ENCODE results near the gene FLNB.

FLNB gene

DNA sequence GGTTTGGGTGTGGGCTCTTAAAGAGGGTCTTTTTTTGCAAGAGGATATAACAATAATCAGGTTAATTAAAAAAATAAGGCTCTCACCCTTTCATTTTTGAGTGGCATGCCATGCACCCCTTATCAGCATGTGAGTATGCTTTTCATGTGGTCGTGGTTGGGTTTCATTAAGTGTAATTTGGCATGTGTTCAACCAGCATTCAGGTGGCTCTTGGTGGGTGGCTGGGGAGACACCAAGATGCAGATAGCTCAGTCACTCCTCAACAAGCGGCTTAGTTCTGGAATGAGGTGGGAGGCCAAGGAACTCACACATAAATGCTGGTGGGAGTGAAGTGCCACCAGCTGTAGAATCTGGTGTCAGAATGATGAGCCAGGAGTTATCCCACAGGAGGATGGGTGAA is 66.8 kb downstream of the FLNB start:
- DNase-seq (ENCODE audit: low spot score): no peak

GRCh38 chr3:58077596-58078285 is 69.5 kb downstream of the FLNB start:
- DNase-seq (ENCODE audit: low spot score): no peak

DNA sequence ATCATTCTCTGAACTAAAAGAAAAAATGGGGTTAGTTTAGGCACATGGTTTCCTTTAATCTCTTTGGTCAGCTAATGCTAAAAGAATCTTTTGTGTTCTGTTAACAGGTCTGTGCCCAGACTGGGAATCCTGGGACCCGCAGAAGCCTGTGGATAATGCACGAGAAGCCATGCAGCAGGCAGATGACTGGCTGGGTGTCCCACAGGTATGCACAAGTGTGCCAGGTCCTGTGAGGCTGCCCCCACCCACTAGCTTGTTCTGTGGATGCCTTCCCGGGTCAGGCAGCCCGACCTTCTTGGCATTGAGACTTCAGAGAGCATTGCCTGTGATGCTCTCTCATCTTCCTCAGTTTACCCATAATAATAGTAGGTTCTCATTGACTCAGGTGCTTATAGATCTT is 70.4 kb downstream of the FLNB start:
- DNase-seq (ENCODE audit: low spot score): no peak

- DNase-seq (ENCODE audit: low spot score): no peak
These were observed 71.6 kb downstream of the FLNB start for GRCh38 chr3:58079773-58080172.

DNA sequence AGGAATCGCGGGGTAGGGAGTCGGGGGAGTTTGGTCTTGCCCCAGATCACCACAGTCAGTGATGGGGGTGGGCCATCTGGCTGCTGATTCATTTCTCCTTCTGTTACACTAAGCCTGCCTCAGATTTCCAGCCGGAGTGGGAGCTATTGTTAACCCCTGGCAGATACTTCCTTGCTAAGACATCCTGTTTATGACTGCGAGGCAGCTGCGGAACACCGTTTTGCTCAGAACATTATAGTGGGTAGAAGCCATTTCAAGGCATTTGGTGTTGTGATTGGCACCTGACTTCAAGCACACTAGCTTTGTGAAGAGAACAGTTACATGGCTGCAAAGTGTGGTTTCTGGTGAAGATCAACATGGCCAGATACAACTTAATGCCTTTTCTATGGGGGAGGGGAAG is 73.8 kb downstream of the FLNB start:
- no peak for DNase-seq (ENCODE audit: low spot score)

DNA sequence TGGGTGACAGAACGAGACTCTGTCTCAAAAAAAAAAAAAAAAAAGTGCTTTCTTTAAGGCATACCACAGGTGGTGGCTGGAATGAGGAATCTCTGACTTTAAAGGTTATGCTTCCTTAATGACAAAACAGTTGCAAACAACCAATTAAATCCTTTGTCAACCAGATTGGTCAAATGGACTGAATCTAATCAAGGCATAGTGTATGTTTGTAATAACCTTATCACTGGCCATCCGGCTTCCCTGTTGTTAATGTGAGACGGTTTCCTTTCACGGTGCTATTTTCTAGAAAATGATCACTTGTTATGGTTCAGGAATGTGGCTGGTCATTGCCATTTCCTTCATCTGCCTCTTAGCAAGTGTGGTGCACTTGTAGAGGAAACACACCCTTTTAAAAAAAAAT is 75.9 kb downstream of the FLNB start:
- no peak for DNase-seq (ENCODE audit: low spot score)

DNA sequence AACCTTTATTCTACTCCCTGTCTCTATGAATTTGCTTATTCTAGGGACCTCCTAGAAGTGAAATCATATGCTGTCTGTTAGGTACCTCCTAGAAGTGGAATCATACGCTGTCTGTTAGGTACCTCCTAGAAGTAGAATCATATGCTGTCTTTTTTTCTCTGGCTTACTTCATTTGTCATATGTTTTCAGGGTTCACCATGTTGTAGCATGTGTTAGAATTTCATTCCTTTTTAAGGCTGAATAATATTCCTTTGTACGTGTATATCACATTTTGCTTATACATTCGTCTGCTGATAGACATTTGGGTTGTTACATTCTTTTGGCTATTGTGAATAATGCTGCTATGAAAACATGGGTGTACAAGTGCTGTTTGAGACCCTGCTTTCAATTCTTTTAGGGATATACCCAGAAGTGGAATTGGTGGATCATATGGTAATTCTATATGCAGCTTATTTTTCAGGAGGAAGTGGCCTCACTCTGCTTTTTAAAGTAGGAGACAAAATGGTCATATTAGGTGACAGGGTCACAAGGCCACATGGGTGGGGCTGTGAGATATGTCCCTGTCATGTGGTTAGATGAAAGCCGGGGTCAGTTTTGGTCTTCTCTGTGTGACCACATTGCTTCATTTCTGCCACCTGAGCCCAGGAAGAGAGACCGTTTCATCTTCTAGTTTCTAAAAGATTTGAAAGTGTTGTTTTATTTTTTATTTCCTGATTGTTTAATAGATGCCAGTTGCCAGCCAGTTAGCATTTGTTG is 76.7 kb downstream of the FLNB start:
- DNase-seq (ENCODE audit: low spot score): no peak

DNA sequence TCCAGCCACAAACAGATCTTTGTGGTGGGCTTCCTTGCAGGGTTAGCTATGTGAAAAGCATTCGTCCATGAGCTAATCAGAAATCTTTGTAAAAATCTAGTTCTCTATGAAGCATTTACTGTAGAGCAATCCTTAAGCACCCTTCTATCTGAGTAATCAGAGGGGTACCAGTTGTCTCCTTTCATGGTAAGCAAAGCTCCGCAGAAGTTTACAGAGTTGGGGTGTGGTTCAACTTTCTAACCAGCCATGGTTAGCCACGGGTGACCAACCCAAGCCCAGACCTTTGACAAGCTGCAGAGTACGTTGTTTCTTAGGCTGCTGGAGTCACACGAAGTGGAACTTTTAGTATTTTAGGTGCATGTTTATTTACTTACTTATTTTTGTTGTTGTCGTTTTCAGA is 77.4 kb downstream of the FLNB start:
- no peak for DNase-seq (ENCODE audit: low spot score)

GRCh38 chr3:58088501-58088900 is 80.3 kb downstream of the FLNB start:
- no peak for DNase-seq (ENCODE audit: low spot score)

DNA sequence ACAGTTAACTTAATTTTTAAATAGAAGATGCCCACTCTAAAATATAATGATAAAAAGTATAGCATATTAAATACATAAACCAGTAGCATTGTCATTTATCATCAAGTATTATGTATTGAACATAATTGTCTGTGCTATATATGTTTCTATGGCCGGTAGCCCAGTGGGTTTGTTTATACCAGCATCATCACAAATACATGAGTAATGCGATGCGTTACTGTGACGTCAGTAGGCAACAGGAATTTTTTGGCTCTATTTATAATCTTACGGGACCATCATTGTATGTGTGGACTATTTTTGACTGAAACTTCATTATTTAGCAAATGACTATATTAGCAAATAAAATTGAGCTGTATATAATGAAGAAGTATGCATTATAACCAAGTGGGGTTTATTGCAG is 82.1 kb downstream of the FLNB start:
- no peak for DNase-seq (ENCODE audit: low spot score)

- DNase-seq (ENCODE audit: low spot score): no peak
These were observed 84.3 kb downstream of the FLNB start for GRCh38 chr3:58092521-58092920.

GRCh38 chr3:58093574-58094195 is 85.5 kb downstream of the FLNB start:
- no peak for DNase-seq (ENCODE audit: low spot score)

GRCh38 chr3:58094657-58095056 is 86.4 kb downstream of the FLNB start:
- DNase-seq (ENCODE audit: low spot score): no peak

GRCh38 chr3:58095603-58096138 is 87.4 kb downstream of the FLNB start:
- no peak for DNase-seq (ENCODE audit: low spot score)

- no peak for DNase-seq (ENCODE audit: low spot score)
These were observed 90.3 kb downstream of the FLNB start for GRCh38 chr3:58098531-58098930.

DNA sequence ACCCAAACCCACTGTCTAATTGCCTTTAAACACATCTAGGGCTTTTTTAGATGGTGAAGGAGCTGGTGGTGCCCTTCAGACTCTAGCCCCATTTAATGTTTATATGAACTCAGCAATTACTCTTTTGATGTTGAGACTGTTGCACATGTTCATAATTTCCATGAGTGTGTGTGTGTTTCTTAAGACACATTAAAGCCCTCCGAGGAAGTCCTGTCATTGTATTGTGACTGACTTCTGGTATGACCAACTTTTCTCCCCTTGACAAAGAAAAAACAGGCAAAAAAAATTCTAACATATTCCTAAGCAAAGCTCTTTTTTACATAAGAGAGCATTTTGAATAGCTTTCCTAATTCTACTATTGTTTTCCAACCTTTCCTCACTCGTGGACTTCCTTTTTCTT is 91.6 kb downstream of the FLNB start:
- no peak for DNase-seq (ENCODE audit: low spot score)

DNA sequence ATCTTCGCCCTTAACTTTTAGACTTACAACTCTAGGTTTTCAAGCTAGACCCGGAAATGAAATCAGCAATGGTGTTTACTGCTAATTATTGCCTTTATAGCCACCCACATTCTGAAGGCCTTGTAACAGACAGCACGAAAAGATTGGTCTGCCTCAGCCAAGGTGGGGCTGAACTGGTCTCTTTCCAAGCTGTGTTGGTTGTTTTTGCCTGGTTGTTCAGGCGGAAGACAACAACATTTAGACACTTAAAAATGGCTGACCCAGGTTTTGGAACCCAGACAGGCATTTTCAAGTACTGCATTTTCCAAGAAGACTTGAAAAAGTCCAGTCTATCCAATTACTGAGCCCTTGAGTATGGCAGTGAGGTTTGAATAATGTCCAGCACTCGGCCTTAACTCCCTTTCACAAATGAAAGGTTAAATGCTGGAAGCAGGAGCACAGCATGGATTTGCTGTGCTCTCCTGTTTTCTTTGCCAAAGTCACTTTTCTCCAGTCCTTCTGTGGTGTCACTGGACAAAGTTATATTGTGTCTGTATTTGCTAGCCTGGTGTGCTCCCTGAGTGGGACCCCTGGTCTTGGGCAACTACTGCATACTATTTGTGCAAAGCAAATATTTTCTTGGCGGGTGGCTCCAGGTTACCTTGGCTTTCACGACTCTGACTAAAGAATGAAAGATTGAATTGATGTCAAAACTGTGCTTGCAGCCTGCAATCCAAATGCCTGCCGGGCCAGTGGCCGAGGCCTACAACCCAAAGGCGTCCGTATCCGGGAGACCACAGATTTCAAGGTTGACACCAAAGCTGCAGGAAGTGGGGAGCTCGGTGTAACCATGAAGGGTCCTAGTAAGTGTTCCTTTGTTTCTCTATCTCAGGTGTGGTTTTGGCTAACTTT is 93.5 kb downstream of the FLNB start:
- DNase-seq (ENCODE audit: low spot score): no peak

GRCh38 chr3:58102390-58102750 is 94.1 kb downstream of the FLNB start:
- DNase-seq (ENCODE audit: low spot score): no peak

DNA sequence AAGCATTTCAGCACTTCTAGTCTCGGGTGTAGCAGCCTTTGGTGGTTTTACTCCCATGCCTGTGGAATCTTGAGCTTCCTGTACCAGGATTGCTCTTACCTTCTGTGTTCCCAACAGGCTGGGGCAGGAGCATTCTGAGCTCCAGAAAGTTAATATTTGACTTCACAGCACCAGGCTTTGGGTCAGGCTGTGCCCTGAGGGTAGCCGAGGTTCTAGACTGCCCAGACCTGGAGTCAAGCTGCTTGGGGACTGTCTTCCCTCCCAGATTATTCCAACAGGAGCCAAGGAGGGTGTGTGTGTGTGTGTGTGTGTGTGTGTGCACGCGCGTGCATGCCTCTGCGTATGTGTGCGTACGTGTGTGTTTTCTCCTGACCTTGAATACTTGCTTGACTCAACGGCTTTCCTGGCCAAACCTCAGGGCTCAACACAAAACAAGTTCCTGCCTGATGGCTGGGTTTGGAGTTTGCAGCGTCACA is 94.8 kb downstream of the FLNB start:
- no peak for DNase-seq (ENCODE audit: low spot score)

DNA sequence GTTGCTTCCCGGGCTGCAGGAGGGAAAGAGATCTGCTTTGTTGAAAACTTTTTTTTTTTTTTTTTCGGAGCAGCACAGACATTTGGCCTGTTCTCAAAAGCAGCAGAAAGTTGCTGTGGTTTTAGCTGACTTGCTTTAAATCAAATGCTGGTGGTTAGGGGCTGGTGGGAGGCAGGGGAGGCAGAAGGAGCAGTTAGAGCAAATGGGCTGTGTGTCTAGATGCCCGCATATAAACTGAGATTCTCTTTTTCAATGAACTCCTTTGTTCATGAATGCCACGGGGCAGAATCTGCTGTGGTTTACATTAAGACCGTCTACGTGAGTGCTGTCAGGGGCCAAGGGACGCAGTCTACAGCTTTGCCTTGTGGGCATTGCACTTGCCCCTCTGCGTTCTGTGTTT is 95.9 kb downstream of the FLNB start:
- no peak for DNase-seq (ENCODE audit: low spot score)

DNA sequence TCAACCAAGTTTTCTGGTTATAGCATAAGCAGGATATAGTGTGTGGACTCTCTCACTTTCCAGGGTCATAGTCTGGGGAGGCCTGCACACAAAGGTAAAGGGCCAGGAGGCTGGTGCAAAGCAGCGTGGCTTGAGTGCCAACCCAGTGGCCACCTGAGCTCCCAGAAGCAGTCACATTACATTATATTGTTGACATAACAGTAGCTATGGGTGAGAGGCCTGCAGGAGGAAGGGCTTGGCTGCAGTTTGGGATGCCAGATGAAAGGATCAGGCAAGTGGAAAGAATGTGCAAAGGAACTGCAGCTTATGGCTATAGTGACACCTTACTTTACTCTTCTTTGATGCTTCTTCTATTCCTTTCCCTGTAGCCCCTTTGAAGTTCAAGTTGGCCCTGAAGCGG is 96.5 kb downstream of the FLNB start:
- no peak for DNase-seq (ENCODE audit: low spot score)

DNA sequence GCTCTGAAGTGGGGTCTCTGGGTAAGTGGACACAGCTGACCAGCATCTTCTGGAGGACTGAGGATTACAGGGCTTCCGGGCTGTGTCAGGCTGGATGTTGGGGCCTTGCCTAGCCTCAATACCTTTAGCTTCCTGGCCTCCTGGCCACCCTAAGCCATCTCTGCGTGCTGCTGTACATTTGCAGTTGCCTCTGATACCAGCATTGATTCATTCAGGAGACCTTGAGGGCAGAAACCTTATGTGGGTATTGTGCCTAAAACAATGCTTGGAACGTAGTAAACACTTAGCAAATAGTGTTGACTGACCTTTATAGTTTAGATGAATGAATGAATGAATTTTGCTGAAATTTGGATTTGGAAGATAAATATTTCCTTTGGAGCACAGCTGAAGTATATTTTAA is 97.0 kb downstream of the FLNB start:
- DNase-seq (ENCODE audit: low spot score): no peak

All from hematopoietic multipotent progenitor cell treated with erythropoietin and hydrocortisone succinate and interleukin-3 and kit ligand, for 17 days (in vitro differentiated cells).